ENCODE measurements around the gene QKI.

The QKI gene

DNA sequence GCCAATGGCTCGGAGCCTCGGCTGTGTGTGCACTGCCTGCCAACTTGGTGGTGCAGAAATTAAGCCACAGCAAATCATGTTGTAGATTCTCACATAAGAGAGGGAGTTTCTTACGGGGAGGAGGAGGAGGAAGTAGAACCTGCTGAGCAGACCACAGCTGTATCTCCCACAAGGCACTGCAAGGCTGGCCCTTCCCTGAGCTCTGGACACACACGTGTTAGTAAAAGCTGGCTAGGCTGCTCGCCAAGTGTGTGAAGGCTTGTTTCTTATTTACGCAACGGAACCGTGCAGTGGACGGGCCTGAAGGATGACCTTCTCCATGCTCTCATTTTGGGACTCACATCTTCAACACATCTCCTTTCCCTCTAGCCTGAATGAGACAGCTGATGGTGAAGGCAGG is 15.7 kb upstream of the QKI start:
- no peak for DNase-seq (ENCODE audit: insufficient read length, low spot score)
- no peak for FAIRE-seq

GRCh38 chr6:163400509-163400908 is 14.0 kb upstream of the QKI start:
- FAIRE-seq (no peak), DNase-seq (ENCODE audit: insufficient read length, low spot score) (no peak)
- TF ChIP-seq, protein P1, sequence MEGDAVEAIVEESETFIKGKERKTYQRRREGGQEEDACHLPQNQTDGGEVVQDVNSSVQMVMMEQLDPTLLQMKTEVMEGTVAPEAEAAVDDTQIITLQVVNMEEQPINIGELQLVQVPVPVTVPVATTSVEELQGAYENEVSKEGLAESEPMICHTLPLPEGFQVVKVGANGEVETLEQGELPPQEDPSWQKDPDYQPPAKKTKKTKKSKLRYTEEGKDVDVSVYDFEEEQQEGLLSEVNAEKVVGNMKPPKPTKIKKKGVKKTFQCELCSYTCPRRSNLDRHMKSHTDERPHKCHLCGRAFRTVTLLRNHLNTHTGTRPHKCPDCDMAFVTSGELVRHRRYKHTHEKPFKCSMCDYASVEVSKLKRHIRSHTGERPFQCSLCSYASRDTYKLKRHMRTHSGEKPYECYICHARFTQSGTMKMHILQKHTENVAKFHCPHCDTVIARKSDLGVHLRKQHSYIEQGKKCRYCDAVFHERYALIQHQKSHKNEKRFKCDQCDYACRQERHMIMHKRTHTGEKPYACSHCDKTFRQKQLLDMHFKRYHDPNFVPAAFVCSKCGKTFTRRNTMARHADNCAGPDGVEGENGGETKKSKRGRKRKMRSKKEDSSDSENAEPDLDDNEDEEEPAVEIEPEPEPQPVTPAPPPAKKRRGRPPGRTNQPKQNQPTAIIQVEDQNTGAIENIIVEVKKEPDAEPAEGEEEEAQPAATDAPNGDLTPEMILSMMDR (IDR thresholded peaks at IDR 0.05; ENCODE audit: insufficient read depth, missing control alignments), result no peak

More for the DNA sequence above, 15.7 kb upstream of the QKI start:
- TF ChIP-seq, protein P1 (IDR thresholded peaks at IDR 0.05; ENCODE audit: insufficient read depth, missing control alignments), result no peak

- DNase-seq (ENCODE audit: insufficient read length, low spot score) (no peak), FAIRE-seq (no peak)
- TF ChIP-seq, protein P1 (IDR thresholded peaks at IDR 0.05; ENCODE audit: insufficient read depth, missing control alignments), result no peak
Observed at GRCh38 chr6:163401039-163401885, 13.3 kb upstream of the QKI start.

DNA sequence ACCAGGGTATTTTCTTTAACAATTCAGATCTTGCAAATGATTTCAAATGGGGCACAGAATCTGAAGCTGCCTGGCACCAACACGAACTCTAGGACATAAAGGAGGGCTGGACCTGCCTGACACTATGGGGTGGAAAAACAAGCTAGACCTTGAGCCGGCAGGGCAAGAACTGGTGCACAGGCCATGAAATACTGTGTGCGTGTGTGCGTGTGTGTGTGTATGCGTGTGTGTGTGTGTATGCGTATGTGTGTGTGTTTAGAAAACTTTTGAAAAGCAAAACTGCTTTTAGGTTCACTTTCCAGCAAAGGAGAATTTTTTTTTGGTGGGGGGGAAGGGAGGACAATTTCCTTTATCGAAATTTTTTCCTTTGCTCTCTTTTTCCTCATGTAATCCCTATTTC is 11.9 kb upstream of the QKI start:
- DNase-seq (ENCODE audit: insufficient read length, low spot score) (no peak), FAIRE-seq (no peak)
- TF ChIP-seq, protein P1 (IDR thresholded peaks at IDR 0.05; ENCODE audit: insufficient read depth, missing control alignments), result no peak

- FAIRE-seq (no peak), DNase-seq (ENCODE audit: insufficient read length, low spot score) (no peak)
- TF ChIP-seq, protein P1 (IDR thresholded peaks at IDR 0.05; ENCODE audit: insufficient read depth, missing control alignments), result no peak
Observed at GRCh38 chr6:163404825-163405265, 9.7 kb upstream of the QKI start.

GRCh38 chr6:163405412-163406309 is 8.9 kb upstream of the QKI start:
- FAIRE-seq (no peak), DNase-seq (ENCODE audit: insufficient read length, low spot score) (no peak)

More at GRCh38 chr6:163405412-163406309, 8.9 kb upstream of the QKI start:
- TF ChIP-seq, protein P1 (IDR thresholded peaks at IDR 0.05; ENCODE audit: insufficient read depth, missing control alignments), result no peak
